Right lobe of liver (tissue), 4 donors: ENCODE results near the gene OPRL1.
"Not testable (repeated sequence)": the region's sequence is repeated elsewhere in the genome, so short reads cannot be mapped to it uniquely, and the experiment has no call there.

Experiments
- POLR2A ChIP-seq: fragments of 450-650 bp; IDR thresholded peaks from one replicate; pipeline ENCODE4 v1.6.1; 2017; ENCODE audit warnings: antibody characterized with exemption, mild to moderate bottlenecking
- TF ChIP-seq, protein P1 (sequence below), 4 donors: fragments of 200-600 bp in 3 of 4; fragments of 450-650 bp in 1 of 4; IDR thresholded peaks; one replicate each; pipeline versions ENCODE4 v1.5.1 to v1.8.0; 2016 to 2022; ENCODE audit warnings: antibody characterized with exemption in 4 of 4, mild to moderate bottlenecking in 2 of 4
- donor health status: DM: no; HTN: no; CAD: no.
- donor health status: DM: no; HTN: no; CAD: no.
- donor health status: DM: no; HTN: yes; CAD: no.

DNA sequence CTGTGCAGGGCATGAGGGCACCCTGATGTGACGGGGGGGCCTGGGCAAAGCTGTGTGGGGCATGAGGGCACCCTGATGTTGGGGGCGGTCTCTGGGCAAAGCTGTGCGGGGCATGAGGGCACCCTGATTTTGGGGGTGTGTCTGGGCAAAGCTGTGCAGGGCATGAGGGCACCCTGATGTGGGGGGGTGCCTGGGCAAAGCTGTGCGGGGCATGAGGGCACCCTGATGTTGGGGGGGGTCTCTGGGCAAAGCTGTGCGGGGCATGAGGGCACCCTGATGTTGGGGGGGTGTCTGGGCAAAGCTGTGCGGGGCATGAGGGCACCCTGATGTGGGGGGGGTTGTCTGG, 37.5 kb downstream of the OPRL1 start:
- TF ChIP-seq, protein P1, sequence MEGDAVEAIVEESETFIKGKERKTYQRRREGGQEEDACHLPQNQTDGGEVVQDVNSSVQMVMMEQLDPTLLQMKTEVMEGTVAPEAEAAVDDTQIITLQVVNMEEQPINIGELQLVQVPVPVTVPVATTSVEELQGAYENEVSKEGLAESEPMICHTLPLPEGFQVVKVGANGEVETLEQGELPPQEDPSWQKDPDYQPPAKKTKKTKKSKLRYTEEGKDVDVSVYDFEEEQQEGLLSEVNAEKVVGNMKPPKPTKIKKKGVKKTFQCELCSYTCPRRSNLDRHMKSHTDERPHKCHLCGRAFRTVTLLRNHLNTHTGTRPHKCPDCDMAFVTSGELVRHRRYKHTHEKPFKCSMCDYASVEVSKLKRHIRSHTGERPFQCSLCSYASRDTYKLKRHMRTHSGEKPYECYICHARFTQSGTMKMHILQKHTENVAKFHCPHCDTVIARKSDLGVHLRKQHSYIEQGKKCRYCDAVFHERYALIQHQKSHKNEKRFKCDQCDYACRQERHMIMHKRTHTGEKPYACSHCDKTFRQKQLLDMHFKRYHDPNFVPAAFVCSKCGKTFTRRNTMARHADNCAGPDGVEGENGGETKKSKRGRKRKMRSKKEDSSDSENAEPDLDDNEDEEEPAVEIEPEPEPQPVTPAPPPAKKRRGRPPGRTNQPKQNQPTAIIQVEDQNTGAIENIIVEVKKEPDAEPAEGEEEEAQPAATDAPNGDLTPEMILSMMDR (IDR thresholded peaks at IDR 0.05) = not testable (repeated sequence)
- not testable (repeated sequence) for TF ChIP-seq POLR2A
